Type B pancreatic cell (in vitro differentiated cells): Measurements from ENCODE around the gene WDR26. TPM values are rescaled to one million over a fixed set of nuclear protein-coding genes. Genes with fewer than 3 reads are reported as not detected.

Experiments
- DNase-seq: peaks from one replicate; pipeline ENCODE4 v3.0.0; 2021; ENCODE audit warnings: mixed read lengths; ENCODE audit not compliant: unreplicated experiment; ENCODE audit errors: extremely low spot score
- H3K27ac Mint-ChIP-seq: 2 replicates; pipeline ENCODE4 v1.8.0; 2021; ENCODE audit warnings: mild to moderate bottlenecking, mixed read lengths
- H3K27me3 Mint-ChIP-seq: 2 replicates; pipeline ENCODE4 v1.8.0; 2021; ENCODE audit warnings: mixed read lengths
- H3K36me3 Mint-ChIP-seq: 2 replicates; pipeline ENCODE4 v1.8.0; 2021; ENCODE audit warnings: mixed read lengths
- H3K4me1 Mint-ChIP-seq: one replicate; pipeline ENCODE4 v1.8.0; 2021; ENCODE audit warnings: mixed read lengths; ENCODE audit not compliant: unreplicated experiment
- H3K4me3 Mint-ChIP-seq: 2 replicates; pipeline ENCODE4 v1.8.0; 2021; ENCODE audit warnings: mild to moderate bottlenecking, mixed read lengths
- H3K9me3 Mint-ChIP-seq: 2 replicates; pipeline ENCODE4 v1.8.0; 2021; ENCODE audit warnings: mixed read lengths
- CTCF ChIP-seq: fragments of 200-600 bp; sonication (generic); conservative IDR thresholded peaks from 2 replicates; pipeline ENCODE4 v1.5.0; 2021; ENCODE audit warnings: antibody characterized with exemption, mild to moderate bottlenecking
- total RNA-seq: library from RNA; stranded (reverse); gene quantifications from 2 replicates; pipeline ENCODE4 v1.2.1, GENCODE V29; 2021; ENCODE audit warnings: low replicate concordance

Gene WDR26
- total RNA-seq, 1 donor from 2014 or later = 75.1 TPM

GRCh38 chr1:224454402-224455055 is 19.9 kb upstream of the WDR26 start:
- Mint-ChIP-seq H3K27me3 (no peaks in the 10 kb centered on the region), H3K4me1 (peaks cover 12% of the 10 kb centered on the region), H3K36me3 (no peaks in the 10 kb centered on the region), H3K27ac (peak overlapping the region; percentile 98), H3K4me3 (peak overlapping the region; percentile 79), H3K9me3 (no peaks in the 10 kb centered on the region)
- DNase-seq = no peak
- TF ChIP-seq CTCF = no peak

GRCh38 chr1:224450561-224451350 is 16.2 kb upstream of the WDR26 start:
- Mint-ChIP-seq H3K27me3 (no peaks in the 10 kb centered on the region), H3K4me1 (no peaks in the 10 kb centered on the region), H3K9me3 (no peaks in the 10 kb centered on the region), H3K36me3 (peaks cover 4% of the 10 kb centered on the region), H3K4me3 (no peak overlapping the region), H3K27ac (peak overlapping the region; percentile 40)
- DNase-seq = no peak
- no peak for TF ChIP-seq CTCF

GRCh38 chr1:224450159-224450558 is 15.6 kb upstream of the WDR26 start:
- no peaks in the 10 kb centered on the region for H3K4me1 Mint-ChIP-seq
- no peaks in the 10 kb centered on the region for H3K27me3 Mint-ChIP-seq
- no peak for DNase-seq
- H3K4me3 Mint-ChIP-seq = no peak overlapping the region
- H3K27ac Mint-ChIP-seq = peak overlapping the region; percentile 40
- TF ChIP-seq CTCF = no peak
- H3K9me3 Mint-ChIP-seq = no peaks in the 10 kb centered on the region
- H3K36me3 Mint-ChIP-seq = peaks cover 7% of the 10 kb centered on the region

GRCh38 chr1:224448453-224449017 is 13.9 kb upstream of the WDR26 start:
- Mint-ChIP-seq H3K27ac (no peak overlapping the region), H3K9me3 (no peaks in the 10 kb centered on the region), H3K36me3 (peaks cover 7% of the 10 kb centered on the region), H3K27me3 (no peaks in the 10 kb centered on the region), H3K4me3 (no peak overlapping the region), H3K4me1 (no peaks in the 10 kb centered on the region)
- TF ChIP-seq CTCF = no peak
- no peak for DNase-seq

DNA sequence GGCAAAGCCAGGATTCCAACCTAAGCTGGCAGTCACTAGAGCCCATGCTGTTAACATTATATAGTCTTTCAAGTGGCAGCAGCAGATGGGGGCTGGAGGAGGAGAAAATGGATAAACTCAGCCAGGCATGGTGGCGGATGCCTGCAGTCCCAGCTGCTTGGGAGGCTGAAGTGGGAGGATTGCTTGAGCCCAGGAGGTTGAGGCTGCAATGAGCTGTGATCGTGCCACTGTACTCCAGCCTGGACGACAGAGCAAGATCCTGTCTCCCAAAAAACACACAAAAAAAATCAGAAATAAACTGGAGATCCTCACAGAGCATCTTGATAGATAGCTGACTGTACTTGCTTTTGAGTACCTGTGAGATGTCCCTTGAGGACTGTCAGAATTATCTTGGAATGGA is 13.4 kb upstream of the WDR26 start:
- no peak for TF ChIP-seq CTCF
- H3K27ac Mint-ChIP-seq = no peak overlapping the region
- peaks cover 7% of the 10 kb centered on the region for H3K36me3 Mint-ChIP-seq
- H3K4me1 Mint-ChIP-seq = no peaks in the 10 kb centered on the region
- no peak for DNase-seq
- no peaks in the 10 kb centered on the region for H3K9me3 Mint-ChIP-seq
- no peak overlapping the region for H3K4me3 Mint-ChIP-seq
- H3K27me3 Mint-ChIP-seq = no peaks in the 10 kb centered on the region
